GM21529 (cell line): Measurements from ENCODE around the gene TPRA1.
"Not testable (repeated sequence)": the region's sequence is repeated elsewhere in the genome, so short reads cannot be mapped to it uniquely, and the experiment has no call there.

Source experiments
- ATAC-seq: cut with Tn5 transposase; IDR thresholded peaks from one replicate; pipeline ENCODE4 v1.9.1; 2021; ENCODE audit not compliant: unreplicated experiment

The TPRA1 gene

DNA sequence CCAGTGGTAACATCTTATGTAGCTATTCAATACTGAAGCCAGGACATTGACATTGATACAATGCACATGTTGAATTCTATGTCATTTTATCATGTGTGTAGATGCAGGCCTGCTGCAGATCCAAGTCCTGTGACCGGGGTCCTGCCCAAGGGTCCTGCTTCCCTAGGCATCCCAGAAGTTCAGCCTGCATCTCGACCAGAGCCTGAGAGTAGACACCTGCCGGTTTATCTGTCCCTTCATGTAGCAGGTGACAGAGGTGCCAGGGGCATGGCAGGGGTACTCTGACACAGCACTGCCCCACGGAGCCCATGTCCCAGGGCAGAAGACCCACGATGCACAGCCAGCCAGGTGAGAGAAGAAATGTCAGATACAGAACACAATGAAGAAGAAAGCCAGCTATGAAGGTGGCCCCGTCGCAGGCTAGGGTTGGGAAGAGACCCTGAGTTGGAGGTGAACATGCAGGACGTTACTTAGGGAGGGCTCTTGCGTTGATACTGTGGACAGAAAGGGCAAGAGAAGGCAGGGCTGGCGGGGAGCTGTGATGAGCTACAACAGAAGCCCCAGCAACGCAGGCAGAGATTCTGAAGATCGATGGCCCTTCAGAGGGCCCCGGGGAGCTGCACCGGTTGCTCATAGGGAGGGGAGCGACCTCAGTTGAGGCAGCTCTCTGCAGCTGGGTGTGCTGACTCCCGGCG is 51.0 kb downstream of the TPRA1 start:
- ATAC-seq = no peak

DNA sequence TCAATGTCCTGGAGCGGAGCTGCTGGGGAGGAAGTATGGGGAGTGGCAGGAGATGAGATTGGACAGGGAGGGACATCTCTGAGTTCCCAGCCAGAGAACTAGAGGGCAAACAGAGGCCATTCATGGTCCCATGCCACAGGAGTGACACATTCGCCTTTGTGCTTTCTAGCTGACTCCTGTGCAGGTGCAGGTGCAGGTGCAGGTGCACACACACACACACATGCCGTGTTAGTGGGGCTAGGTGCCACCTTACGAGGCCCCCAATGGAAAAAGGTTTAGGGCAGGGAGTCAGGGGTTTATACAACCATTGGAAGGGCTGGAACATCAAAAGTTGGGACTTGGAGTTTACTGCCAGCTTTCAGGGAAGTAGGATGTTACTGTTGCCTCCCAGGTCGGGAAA is 52.0 kb downstream of the TPRA1 start:
- no peak for ATAC-seq

DNA sequence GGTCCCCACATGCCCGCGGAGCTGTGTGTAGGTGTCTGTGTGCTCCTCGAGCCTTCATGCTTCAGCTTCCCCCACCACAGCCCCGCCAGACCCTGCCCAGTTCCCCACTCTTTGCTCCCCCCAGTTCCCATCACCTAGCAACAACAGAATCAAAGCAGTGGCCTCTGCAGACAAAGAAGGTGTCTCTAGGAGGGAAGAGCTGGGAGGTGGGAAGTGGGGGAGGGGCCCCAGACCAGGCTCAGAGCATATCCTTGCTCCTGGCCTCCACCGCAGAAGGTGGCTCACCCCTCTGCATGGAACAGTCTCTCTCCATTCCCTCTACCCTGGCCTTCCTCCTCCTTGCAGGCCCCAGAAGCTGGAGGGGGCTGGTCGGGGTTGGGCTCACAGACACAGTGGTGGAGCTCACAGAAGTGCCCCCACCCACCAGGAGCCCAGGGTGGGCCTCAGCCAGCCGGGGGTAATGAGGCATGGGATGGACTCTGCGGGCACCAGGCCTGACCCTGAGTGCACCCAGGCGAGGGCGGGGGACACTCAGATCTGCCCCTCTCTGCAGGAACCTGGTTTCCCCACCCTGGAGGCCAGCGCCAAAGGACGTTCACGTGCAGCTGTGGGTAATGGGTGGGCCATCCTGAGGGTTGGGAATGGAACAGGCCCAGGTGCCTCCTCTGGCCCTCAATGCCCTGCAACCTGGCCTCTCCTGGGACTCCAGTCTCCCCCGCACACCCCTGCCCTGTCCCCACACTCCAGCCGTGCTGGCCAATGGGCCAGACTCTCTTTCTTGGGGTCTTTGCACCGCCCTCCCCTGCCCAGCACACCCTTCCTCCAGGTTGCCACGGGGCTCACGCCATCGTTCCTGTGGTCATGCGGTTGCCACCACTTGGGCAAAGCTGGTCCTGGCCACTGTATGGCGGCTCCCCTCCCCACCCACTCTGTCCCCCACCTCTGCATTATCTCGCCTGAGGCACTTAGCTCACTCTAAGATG is 53.4 kb downstream of the TPRA1 start:
- no peak for ATAC-seq

DNA sequence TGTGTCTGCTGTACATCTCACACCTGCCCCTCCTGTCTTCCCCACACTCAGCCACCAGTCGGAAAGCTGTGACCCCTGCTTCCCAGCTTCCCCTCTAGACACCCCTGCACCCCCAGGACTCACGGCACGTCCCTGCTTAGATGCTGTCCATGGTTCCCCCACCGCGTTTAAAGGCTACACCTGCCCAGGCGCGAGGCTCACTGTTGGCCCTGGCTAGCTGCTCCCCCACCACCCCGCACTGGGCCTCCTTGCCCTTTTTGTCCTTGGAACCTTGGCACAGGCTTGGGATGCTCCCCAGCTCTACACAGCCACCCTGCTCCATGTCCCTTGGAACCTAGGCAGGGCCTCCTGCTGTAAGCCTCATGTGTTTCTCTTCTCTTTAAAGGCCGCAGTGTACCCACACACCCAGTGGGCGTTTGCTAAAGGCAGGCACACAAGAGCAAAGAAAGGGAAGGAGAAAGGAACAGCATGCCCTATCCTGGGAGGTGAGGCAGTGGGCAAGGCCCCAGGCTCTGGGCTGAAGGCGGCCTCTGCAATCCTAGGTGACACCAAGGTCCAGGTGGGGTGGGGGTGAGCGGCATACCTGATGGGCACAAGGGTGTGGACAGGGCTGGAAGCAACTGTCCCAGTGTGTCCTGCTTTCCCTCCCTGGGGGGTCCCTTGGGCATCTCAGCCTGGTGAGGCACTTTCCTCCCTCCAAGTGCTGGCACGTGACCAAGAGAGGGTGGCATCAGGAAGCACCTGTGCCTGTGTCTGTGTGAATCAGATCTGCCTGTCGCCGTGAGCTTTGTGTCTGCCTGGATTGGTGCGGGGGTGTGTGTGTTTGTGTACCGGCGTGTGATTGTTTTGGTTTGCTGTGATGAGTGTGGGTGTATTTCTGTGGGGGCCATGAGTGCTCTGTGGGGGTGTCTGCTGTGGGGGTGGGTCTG is 54.4 kb downstream of the TPRA1 start:
- ATAC-seq = no peak

DNA sequence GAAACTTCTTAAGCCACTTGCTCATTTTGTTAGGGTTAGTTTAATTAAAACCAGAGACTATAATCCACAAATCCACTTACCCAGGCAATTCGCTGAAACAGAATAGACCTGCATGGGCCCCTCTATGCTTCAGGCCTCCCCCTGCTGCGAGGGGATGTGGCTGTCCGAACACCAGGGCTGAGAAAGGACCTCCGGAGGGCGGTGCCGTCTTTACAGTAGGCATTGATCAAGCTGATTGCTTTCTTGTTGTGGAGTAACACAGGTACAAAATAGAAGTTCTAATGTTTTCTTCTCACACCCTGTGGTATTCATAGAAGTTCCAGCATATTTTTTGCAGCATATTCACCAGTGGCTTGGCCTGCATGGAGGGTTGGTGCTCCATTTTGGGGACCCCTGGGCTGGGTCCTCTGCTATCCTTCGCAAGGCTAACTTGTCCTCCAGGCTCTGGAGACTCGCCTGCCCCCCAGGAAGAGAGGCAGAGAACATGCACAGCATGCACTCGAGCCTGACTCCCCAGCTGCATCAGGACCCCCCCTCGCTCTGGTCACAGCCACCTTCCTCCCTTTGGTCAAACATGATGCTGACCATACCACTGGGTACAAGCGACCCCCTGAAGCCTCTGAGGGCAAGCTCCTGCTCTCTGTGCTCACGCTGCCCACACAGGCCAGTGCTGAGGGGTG is 55.3 kb downstream of the TPRA1 start:
- ATAC-seq = no peak

DNA sequence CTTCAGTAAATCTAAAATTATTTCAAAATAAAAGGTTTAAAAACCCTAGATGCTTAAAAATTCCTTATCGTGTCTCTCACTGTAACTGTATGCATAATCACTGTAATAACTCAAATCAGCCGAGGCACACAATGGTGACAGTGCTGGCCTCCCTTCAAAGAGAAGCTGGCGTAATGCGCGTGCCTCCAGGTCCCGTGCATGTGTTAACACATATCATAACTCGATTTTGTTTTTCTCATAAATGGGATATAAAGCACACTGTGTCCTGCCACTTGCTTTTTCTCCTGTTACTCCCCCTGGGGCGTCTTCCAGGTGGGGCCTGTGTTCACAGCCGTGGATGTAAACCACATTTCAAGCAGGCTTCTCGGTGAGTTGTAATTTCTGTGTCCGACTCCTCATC is 56.0 kb downstream of the TPRA1 start:
- no peak for ATAC-seq

DNA sequence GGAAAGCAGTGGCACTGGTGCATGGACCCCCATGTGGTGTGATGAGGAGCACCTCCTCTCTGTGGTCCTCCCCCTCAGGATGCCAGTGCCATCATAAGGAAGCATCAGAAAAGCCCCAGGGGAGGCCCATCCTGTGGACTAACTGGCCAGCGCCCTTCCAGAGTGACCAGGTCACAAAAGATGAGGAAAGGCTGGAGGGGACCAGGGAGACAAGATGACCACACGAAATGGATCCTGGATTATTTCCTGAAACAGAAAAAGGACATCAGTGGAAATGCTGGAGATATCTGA is 56.4 kb downstream of the TPRA1 start:
- no peak for ATAC-seq

DNA sequence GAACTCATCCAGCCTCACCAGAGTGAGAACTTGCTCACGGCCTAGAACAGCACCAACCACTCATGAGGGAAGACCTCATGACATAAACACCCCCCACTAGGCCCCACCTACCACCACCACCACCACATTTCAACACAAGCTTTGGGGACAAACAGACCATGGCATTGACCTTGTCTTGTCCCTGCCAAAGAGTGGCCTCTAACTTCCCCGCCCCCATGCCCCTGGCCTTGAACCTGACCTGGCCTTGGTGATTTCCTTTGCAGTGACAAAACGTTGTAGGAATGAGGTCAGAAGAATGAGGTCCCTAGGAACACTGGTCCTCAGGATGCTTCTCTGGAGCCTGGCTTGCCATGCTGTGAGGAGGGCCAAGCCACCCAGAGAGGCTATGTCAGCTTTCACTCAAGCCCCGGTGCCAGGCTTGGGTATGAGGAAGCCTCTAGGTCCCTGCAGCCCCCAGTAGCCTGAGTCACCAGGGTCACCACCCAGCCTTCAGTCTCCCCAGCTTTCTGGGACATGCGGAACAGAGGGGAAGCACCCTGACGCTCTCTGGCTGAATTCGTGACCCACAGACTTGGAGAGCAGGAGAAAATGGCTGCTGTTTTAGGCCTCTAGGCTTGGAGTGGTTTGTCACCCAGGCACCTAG is 57.9 kb downstream of the TPRA1 start:
- no peak for ATAC-seq

DNA sequence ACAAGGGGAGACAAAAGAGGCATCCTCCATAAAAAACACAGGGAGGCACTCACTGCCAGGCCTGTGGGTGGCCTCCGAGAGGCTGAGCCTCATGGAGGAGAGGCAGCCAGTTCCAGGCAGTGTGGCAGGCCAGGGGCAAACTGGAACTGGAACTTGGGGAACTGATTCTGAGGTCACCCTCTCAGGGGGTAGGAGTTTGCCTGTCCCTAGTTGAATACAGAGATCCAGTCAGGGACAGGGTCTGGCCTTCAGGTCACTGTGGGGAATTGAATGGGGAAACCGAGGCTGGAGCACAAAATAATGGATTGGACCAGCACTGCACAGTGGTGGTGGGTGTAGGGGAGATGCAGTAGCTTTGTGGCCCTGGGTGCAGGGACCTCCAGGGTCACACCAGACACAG is 58.7 kb downstream of the TPRA1 start:
- no peak for ATAC-seq

DNA sequence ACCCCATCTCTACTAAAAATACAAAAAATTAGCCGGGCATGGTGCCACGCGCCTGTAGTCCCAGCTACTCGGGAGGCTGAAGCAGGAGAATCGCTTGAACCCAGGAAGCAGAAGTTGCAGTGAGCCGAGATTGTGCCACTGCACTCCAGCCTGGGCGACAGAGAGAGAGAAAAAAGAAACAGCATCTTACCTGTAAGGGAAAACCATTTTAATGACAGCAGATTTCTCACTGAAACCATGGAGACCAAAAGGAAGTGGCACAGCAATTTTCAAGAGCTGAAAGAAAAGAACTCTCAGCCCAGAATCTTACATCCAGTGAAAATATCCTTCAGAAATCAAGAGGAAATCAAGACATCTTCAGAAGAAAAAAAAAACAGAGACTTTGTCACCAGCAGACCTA is 59.7 kb downstream of the TPRA1 start:
- not testable (repeated sequence) for ATAC-seq

DNA sequence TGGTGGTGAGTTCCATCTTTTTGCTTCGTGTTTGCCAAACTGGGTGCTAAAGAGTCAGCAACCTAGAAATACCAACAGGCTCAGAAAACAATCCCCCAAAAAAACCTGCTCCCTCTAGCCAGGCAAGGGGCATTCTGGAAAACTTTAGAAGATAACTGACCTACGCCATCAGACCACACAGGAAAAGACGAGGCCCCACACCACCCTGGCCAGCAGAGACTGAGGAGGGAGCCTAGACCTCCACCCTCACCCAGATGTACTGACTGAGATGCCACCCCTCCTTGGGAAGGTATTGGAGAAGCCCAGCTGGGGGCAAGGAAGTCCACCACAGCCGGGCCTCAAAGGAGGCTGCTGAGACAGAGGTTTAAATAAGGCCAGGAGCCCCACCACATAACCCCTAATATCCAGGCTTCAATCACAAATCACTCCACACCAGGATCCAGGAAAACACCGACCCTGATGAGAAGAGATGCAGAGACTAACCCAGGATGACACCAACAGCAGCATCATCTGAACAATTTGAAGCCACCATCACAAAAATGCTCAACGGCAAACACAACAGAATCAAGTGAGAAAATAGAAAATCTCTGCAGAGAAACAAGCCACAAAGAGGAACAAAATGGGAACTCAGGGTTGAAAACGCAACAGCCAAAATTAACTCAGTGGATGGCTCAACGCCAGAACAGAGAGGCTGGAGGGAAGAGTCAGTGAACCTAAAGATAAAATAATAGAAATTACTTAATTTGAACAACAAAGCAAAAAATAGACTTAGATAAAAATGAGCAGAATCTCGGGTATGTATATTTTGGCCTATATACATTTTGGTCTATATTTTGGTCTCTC is 61.0 kb downstream of the TPRA1 start:
- ATAC-seq = no peak

DNA sequence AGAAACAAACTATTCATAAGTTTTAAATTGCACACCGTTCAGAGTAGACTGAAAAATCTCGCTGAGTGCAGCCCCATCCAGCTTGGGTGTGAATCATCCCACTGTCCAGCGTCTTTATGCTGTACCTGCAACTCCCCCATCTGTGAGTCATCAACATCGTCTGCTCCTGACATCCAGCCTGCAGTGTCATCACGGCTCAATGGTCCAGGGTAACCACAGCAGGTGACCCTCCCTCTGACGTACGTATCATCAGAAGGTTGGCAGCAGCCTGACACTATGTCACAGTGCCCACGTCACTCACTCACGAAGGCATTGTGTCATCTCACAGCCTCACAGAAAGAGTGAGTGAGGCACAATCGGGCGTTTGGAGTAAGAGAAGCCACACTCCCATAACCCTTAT is 65.2 kb downstream of the TPRA1 start:
- no peak for ATAC-seq

DNA sequence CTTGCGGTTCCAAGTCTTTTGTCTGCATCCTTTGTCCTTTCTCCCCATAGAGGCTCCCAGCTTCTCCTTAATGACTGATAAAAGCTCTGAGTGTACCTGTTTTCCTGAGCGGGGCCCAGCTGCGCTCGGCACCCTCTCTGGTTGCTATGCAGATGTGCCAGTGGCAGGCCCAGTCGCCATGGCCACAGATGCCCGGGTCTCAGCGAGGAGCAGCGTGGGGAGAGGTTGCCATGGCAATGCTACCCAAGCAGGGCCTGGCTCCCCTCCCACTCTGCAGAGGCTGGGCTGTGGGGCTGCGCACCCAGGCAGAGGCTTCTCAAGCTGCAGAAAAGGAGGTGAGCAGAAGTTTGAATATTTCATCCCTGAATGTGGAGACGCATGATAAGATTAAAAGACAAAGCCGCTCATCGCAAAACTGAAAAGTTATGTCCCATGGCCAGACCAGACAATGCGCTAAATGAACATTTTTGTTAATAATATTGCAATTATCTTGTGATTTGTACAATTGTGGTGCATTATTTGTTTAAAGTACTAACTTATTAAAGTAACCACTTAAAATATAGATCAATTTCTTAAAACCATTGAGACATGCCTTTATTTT is 66.1 kb downstream of the TPRA1 start:
- ATAC-seq = no peak
